ENCODE results near the gene SCNN1A. TPM values are rescaled to one million over a fixed set of nuclear protein-coding genes. Genes with fewer than 3 reads are reported as not detected.
A peak's percentile ranks its signal among the peaks of the same experiment; 100 is the strongest.

Gene SCNN1A
- total RNA-seq, 1 experiment from 2014 or later: 111 TPM

GRCh38 chr12:6328945-6329702 is 46.2 kb downstream of the SCNN1A start:
- H3K9me3 Mint-ChIP-seq: no peaks in the 10 kb centered on the region
- no peak overlapping the region for H4K91ac ChIP-seq (ENCODE audit: insufficient read length, low read depth, low read length)
- no peaks in the 10 kb centered on the region for H3K9me3 ChIP-seq (ENCODE audit: control insufficient read depth, low read depth, low read length)
- H3K27me3 ChIP-seq (ENCODE audit: insufficient read depth, low read length): no peaks in the 10 kb centered on the region
- H3K4ac ChIP-seq (ENCODE audit: low read depth, low read length): no peak overlapping the region
- no CpG with 5 or more reads among the region's 75 CpGs for WGBS (ENCODE audit: extremely low coverage, insufficient read length, low lambda C conversion rate)
- no peak overlapping the region for H2BK20ac ChIP-seq (ENCODE audit: low read depth, low read length, poor library complexity, severe bottlenecking)
- H3K27ac Mint-ChIP-seq: peak overlapping the region in 2 of 3 experiments; percentile 39 to 61; a peak in 1 of 7 replicates
- H3K23me2 ChIP-seq (ENCODE audit: insufficient read length, low read depth, low read length, poor library complexity, severe bottlenecking): no peaks in the 10 kb centered on the region
- no peaks in the 10 kb centered on the region for H4K20me1 ChIP-seq (ENCODE audit: control insufficient read depth, insufficient read depth, insufficient read length)
- H3K27ac ChIP-seq (ENCODE audit: insufficient read length, low read depth, low read length): no peak overlapping the region
- H4K8ac ChIP-seq (replicated peaks; ENCODE audit: insufficient read length, low read depth, low read length): no peak overlapping the region
- H2BK15ac ChIP-seq (ENCODE audit: low read depth, low read length): no peak overlapping the region
- no peak overlapping the region for H3K14ac ChIP-seq (ENCODE audit: insufficient read depth, low read length)
- no peak overlapping the region for H3K23ac ChIP-seq (ENCODE audit: insufficient read length, low read depth, low read length)
- no peak overlapping the region for H3T11ph ChIP-seq (ENCODE audit: low read length)
- H3K79me2 ChIP-seq (ENCODE audit: insufficient read depth, low read length): no peaks in the 10 kb centered on the region
- H2BK120ac ChIP-seq (ENCODE audit: low read depth, low read length, poor library complexity, severe bottlenecking): no peak overlapping the region
- peaks cover 38 to 69% (median 54%) of the 10 kb centered on the region in 3 experiments; a peak in 6 of 7 replicates for H3K36me3 Mint-ChIP-seq (ENCODE audit: insufficient read depth in 1 of 3, low read depth in 3 of 3)
- H3K27me3 Mint-ChIP-seq (ENCODE audit: low read depth): no peaks in the 10 kb centered on the region
- DNase-seq: peak; percentile 91
- peaks cover 9% of the 10 kb centered on the region; the same call in 1 of the 2 replicates for H3K4me1 ChIP-seq (ENCODE audit: insufficient read depth, low read length)
- no peak overlapping the region for H3K4me3 Mint-ChIP-seq
- no peak overlapping the region for H2AK5ac ChIP-seq (ENCODE audit: insufficient read length, low read length)
- no peak overlapping the region for H2BK5ac ChIP-seq (ENCODE audit: insufficient read length, low read length)
- TF ChIP-seq, protein P1, sequence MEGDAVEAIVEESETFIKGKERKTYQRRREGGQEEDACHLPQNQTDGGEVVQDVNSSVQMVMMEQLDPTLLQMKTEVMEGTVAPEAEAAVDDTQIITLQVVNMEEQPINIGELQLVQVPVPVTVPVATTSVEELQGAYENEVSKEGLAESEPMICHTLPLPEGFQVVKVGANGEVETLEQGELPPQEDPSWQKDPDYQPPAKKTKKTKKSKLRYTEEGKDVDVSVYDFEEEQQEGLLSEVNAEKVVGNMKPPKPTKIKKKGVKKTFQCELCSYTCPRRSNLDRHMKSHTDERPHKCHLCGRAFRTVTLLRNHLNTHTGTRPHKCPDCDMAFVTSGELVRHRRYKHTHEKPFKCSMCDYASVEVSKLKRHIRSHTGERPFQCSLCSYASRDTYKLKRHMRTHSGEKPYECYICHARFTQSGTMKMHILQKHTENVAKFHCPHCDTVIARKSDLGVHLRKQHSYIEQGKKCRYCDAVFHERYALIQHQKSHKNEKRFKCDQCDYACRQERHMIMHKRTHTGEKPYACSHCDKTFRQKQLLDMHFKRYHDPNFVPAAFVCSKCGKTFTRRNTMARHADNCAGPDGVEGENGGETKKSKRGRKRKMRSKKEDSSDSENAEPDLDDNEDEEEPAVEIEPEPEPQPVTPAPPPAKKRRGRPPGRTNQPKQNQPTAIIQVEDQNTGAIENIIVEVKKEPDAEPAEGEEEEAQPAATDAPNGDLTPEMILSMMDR (conservative IDR thresholded peaks at IDR 0.05): no peak
- no peak overlapping the region for H3K56ac ChIP-seq (ENCODE audit: insufficient read length, low read depth, low read length)
- H3K4me2 ChIP-seq (ENCODE audit: insufficient read depth, insufficient read length, low read length): no peak overlapping the region
- H4K5ac ChIP-seq (ENCODE audit: insufficient read length, low read depth, low read length): no peak overlapping the region
- no peak overlapping the region for H3K18ac ChIP-seq (ENCODE audit: insufficient read length, low read depth, low read length)
- H3K4me1 Mint-ChIP-seq: peaks cover 28 to 45% of the 10 kb centered on the region in 2 experiments
- H2AFZ ChIP-seq (ENCODE audit: low read length): no peak overlapping the region
- no peak overlapping the region for H3K9ac ChIP-seq (ENCODE audit: extremely low read depth, insufficient read length, low read length)
- no peaks in the 10 kb centered on the region for H3K79me1 ChIP-seq (ENCODE audit: insufficient read depth, low read depth, low read length, poor library complexity, severe bottlenecking)
- H2BK12ac ChIP-seq (ENCODE audit: insufficient read length, low read depth, low read length): no peak overlapping the region

Measured in H9 (cell line).